SK-N-SH treated with all-trans-retinoic acid at 6 μM for 48 hours (cell line): ENCODE results near the gene SLC13A4.

ENCODE experiments used
- CREB5 ChIP-seq: fragments of 250-450 bp; sonication (Bioruptor Pico); IDR thresholded peaks from 2 replicates; pipeline ENCODE4 v1.5.1; 2020; ENCODE audit warnings: low read depth, mild to moderate bottlenecking, moderate library complexity
- CSRNP3 ChIP-seq: fragments of 250-450 bp; sonication (Bioruptor Pico); IDR thresholded peaks from 2 replicates; pipeline ENCODE4 v1.5.1; 2021; ENCODE audit warnings: mild to moderate bottlenecking, moderate library complexity
- PATZ1 ChIP-seq: fragments of 250-450 bp; sonication (Bioruptor Pico); IDR thresholded peaks from 2 replicates; pipeline ENCODE4 v1.8.0; 2020; ENCODE audit warnings: mild to moderate bottlenecking, moderate library complexity, borderline replicate concordance
- RARB ChIP-seq: fragments of 250-450 bp; sonication (Bioruptor Pico); IDR thresholded peaks from 2 replicates; pipeline ENCODE4 v1.8.0; 2021; ENCODE audit warnings: mild to moderate bottlenecking, moderate library complexity
- SNAI2 ChIP-seq: fragments of 250-450 bp; sonication (Bioruptor Pico); IDR thresholded peaks from 2 replicates; pipeline ENCODE4 v1.5.0; 2020; ENCODE audit warnings: mild to moderate bottlenecking, moderate library complexity
- TCF4 ChIP-seq: fragments of 250-450 bp; sonication (Bioruptor Pico); IDR thresholded peaks from 2 replicates; pipeline ENCODE4 v1.8.0; 2021; ENCODE audit warnings: mild to moderate bottlenecking, moderate library complexity, borderline replicate concordance
- TSHZ2 ChIP-seq: fragments of 250-450 bp; sonication (Bioruptor Pico); IDR thresholded peaks from 2 replicates; pipeline ENCODE4 v1.5.0; 2020; ENCODE audit warnings: mild to moderate bottlenecking, moderate library complexity

- TF ChIP-seq PATZ1 (CRISPR knock-in tag) (no peak), CREB5 (CRISPR knock-in tag) (no peak), TCF4 (CRISPR knock-in tag) (no peak), CSRNP3 (CRISPR knock-in tag) (no peak), SNAI2 (CRISPR knock-in tag) (no peak), RARB (CRISPR knock-in tag) (no peak), TSHZ2 (CRISPR knock-in tag) (no peak)
Observed at GRCh38 chr7:135774284-135774683, 46.3 kb upstream of the SLC13A4 start.
